ENCODE data around the gene PSMB10.

The PSMB10 gene

GRCh38 chr16:67926181-67926750 is 10.4 kb downstream of the PSMB10 start:
- H3K4me3 ChIP-seq (ENCODE audit: low read depth, low read length), result no peak overlapping the region
- ChIA-PET CTCF (interaction anchor here (0.9 to 16.7 kb wide), 8 partner anchors 8 to 405 kb away, joined by 3 to 227 read pairs (median 14); partner anchors contain the start of gene NRN1L), POLR2A (no interaction called here)
- DNase-seq (ENCODE audit: low read depth, low spot score), result no peak
- TF ChIP-seq CTCF (IDR thresholded peaks at IDR 0.05; ENCODE audit: insufficient read depth, low read length, missing control alignments), result peak; percentile 12

- POLR2A ChIA-PET, result interaction anchor here (2.8 kb wide), 1 partner anchor 10 kb away, joined by 9 read pairs; no protein-coding TSS in a partner anchor
- no peak for TF ChIP-seq CTCF (IDR thresholded peaks at IDR 0.05; ENCODE audit: insufficient read depth, low read length, missing control alignments)
- no peak overlapping the region for H3K4me3 ChIP-seq (ENCODE audit: low read depth, low read length)
- no peak for DNase-seq (ENCODE audit: low read depth, low spot score)
- CTCF ChIA-PET, result interaction anchor here (0.6 to 16.7 kb wide), 10 partner anchors 10 to 410 kb away, joined by 3 to 227 read pairs (median 4); partner anchors contain the start of gene NRN1L
These were observed 12.3 kb downstream of the PSMB10 start for GRCh38 chr16:67924140-67924906.

DNA sequence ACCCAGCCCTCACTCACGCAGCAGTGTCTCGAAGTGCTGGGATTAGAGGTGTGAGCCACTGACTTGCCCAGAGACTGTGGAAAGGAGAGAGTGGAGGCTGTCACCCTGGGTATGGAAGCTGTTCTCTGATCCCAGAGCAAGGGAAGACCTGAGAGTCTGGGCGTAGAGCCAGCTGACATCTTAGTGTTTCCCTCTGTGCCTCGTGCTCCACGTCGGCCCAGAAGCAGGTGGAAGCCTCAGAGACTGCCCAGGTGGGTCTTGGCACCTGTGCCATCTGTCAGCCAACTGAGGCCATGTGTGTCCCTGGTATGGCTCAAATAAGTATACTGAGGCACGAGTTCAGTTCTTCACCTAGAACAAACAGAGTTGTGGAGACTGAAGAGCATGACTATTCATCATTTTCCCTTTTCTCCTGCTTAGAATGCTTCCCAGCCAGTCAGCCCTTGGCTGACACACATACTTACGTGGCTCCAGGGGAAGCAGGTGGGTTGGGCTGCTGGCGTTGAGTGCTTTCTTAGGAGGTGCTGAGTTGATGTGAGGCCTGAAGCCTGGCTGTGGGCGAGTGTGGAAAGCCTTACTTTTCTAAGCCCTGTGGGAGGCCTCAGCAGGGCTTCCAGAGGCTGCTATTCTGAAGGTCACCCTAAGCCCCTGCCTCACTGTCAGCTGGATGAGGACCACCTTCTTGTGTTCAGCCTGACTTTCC is 13.1 kb downstream of the PSMB10 start:
- no peak overlapping the region for H3K4me3 ChIP-seq (ENCODE audit: low read depth, low read length)
- ChIA-PET CTCF (interaction anchor here (0.8 to 16.7 kb wide), 7 partner anchors 8 to 402 kb away, joined by 3 to 227 read pairs (median 5); no protein-coding TSS in a partner anchor), POLR2A (interaction anchor here (2.8 kb wide), 1 partner anchor 11 kb away, joined by 9 read pairs; no protein-coding TSS in a partner anchor)
- TF ChIP-seq CTCF (IDR thresholded peaks at IDR 0.05; ENCODE audit: insufficient read depth, low read length, missing control alignments), result no peak
- no peak for DNase-seq (ENCODE audit: low read depth, low spot score)

- POLR2A ChIA-PET, result interaction anchor here (2.8 kb wide), 1 partner anchor 12 kb away, joined by 9 read pairs; no protein-coding TSS in a partner anchor
- no peak for TF ChIP-seq CTCF (IDR thresholded peaks at IDR 0.05; ENCODE audit: insufficient read depth, low read length, missing control alignments)
- no peak for DNase-seq (ENCODE audit: low read depth, low spot score)
- CTCF ChIA-PET, result interaction anchor here (0.8 to 16.7 kb wide), 7 partner anchors 8 to 250 kb away, joined by 3 to 227 read pairs (median 3); no protein-coding TSS in a partner anchor
- H3K4me3 ChIP-seq (ENCODE audit: low read depth, low read length), result no peak overlapping the region
These were observed 13.9 kb downstream of the PSMB10 start for GRCh38 chr16:67922740-67923139.

DNA sequence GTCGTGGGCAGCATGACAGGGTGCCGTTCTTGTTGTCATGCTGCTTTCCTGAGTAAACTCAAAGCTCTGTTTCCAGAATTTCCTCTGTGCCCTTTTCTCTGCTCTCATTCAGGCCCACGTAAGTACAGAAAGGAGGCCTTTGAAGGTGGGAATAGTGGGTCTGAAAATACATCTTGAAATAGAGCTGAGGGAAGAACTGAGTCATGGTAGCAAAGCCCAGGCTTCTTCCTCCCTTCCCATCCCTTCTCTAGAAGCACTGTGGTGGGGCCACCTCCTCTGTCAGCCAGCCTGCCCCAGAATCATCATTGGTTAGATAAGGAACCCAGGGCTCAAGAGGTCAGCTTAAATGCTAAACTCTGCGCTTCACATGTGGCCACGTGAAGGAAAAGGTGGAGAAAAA is 14.4 kb downstream of the PSMB10 start:
- POLR2A ChIA-PET, result no interaction called here
- CTCF ChIA-PET, result interaction anchor here (1.0 to 16.7 kb wide), 5 partner anchors 38 to 250 kb away, joined by 3 to 227 read pairs (median 3); no protein-coding TSS in a partner anchor
- H3K4me3 ChIP-seq (ENCODE audit: low read depth, low read length), result no peak overlapping the region
- no peak for DNase-seq (ENCODE audit: low read depth, low spot score)
- no peak for TF ChIP-seq CTCF (IDR thresholded peaks at IDR 0.05; ENCODE audit: insufficient read depth, low read length, missing control alignments)
